ENCODE measurements around the gene EXOSC9. TPM values are rescaled to one million over a fixed set of nuclear protein-coding genes. Genes with fewer than 3 reads are reported as not detected.

EXOSC9 gene
- total RNA-seq, 1 experiment from 2014 or later = 69.1 TPM

GRCh38 chr4:121771869-121772268 lies 29.3 kb upstream of the EXOSC9 start:
- H4K91ac ChIP-seq (ENCODE audit: insufficient read length, low read depth, low read length) = no peak overlapping the region
- H2BK20ac ChIP-seq (ENCODE audit: low read depth, low read length, poor library complexity, severe bottlenecking) = no peak overlapping the region
- Mint-ChIP-seq H3K4me3 (no peak overlapping the region), H3K9me3 (no peaks in the 10 kb centered on the region), H3K27me3 (ENCODE audit: low read depth) (peaks cover 55% of the 10 kb centered on the region), H3K4me1 (peaks cover 10 to 11% of the 10 kb centered on the region in 2 experiments), H3K27ac (no peak overlapping the region), H3K36me3 (ENCODE audit: insufficient read depth in 1 of 3, low read depth in 3 of 3) (no peaks in the 10 kb centered on the region)
- no peaks in the 10 kb centered on the region for H3K9me3 ChIP-seq (ENCODE audit: control insufficient read depth, low read depth, low read length)
- H3K79me1 ChIP-seq (ENCODE audit: insufficient read depth, low read depth, low read length, poor library complexity, severe bottlenecking) = no peaks in the 10 kb centered on the region
- no peaks in the 10 kb centered on the region for H3K79me2 ChIP-seq (ENCODE audit: insufficient read depth, low read length)
- H3K14ac ChIP-seq (ENCODE audit: insufficient read depth, low read length) = no peak overlapping the region
- H2AK5ac ChIP-seq (ENCODE audit: insufficient read length, low read length) = no peak overlapping the region
- H3K27me3 ChIP-seq (ENCODE audit: insufficient read depth, low read length) = peaks cover 7% of the 10 kb centered on the region; the same call in 1 of the 2 replicates
- no peak overlapping the region for H3K4me2 ChIP-seq (ENCODE audit: insufficient read depth, insufficient read length, low read length)
- no peak overlapping the region for H3K27ac ChIP-seq (ENCODE audit: insufficient read length, low read depth, low read length)
- no peak overlapping the region for H3T11ph ChIP-seq (ENCODE audit: low read length)
- H2BK5ac ChIP-seq (ENCODE audit: insufficient read length, low read length) = no peak overlapping the region
- no peak overlapping the region for H4K8ac ChIP-seq (replicated peaks; ENCODE audit: insufficient read length, low read depth, low read length)
- H3K18ac ChIP-seq (ENCODE audit: insufficient read length, low read depth, low read length) = no peak overlapping the region
- DNase-seq = no peak
- no peak overlapping the region for H3K23ac ChIP-seq (ENCODE audit: insufficient read length, low read depth, low read length)
- no peak overlapping the region for H2BK120ac ChIP-seq (ENCODE audit: low read depth, low read length, poor library complexity, severe bottlenecking)
- H2BK12ac ChIP-seq (ENCODE audit: insufficient read length, low read depth, low read length) = no peak overlapping the region
- WGBS (ENCODE audit: extremely low coverage, insufficient read length, low lambda C conversion rate) = no CpG with 5 or more reads among the region's 1 CpG
- H2AFZ ChIP-seq (ENCODE audit: low read length) = no peak overlapping the region
- no peak overlapping the region for H3K56ac ChIP-seq (ENCODE audit: insufficient read length, low read depth, low read length)
- no peak overlapping the region for H3K4ac ChIP-seq (ENCODE audit: low read depth, low read length)
- H3K9ac ChIP-seq (ENCODE audit: extremely low read depth, insufficient read length, low read length) = no peak overlapping the region
- no peak overlapping the region for H4K5ac ChIP-seq (ENCODE audit: insufficient read length, low read depth, low read length)
- no peak overlapping the region for H2BK15ac ChIP-seq (ENCODE audit: low read depth, low read length)
- no peaks in the 10 kb centered on the region for H4K20me1 ChIP-seq (ENCODE audit: control insufficient read depth, insufficient read depth, insufficient read length)
- H3K23me2 ChIP-seq (ENCODE audit: insufficient read length, low read depth, low read length, poor library complexity, severe bottlenecking) = no peaks in the 10 kb centered on the region
- TF ChIP-seq, protein P1, sequence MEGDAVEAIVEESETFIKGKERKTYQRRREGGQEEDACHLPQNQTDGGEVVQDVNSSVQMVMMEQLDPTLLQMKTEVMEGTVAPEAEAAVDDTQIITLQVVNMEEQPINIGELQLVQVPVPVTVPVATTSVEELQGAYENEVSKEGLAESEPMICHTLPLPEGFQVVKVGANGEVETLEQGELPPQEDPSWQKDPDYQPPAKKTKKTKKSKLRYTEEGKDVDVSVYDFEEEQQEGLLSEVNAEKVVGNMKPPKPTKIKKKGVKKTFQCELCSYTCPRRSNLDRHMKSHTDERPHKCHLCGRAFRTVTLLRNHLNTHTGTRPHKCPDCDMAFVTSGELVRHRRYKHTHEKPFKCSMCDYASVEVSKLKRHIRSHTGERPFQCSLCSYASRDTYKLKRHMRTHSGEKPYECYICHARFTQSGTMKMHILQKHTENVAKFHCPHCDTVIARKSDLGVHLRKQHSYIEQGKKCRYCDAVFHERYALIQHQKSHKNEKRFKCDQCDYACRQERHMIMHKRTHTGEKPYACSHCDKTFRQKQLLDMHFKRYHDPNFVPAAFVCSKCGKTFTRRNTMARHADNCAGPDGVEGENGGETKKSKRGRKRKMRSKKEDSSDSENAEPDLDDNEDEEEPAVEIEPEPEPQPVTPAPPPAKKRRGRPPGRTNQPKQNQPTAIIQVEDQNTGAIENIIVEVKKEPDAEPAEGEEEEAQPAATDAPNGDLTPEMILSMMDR (conservative IDR thresholded peaks at IDR 0.05) = no peak
- no peaks in the 10 kb centered on the region for H3K4me1 ChIP-seq (ENCODE audit: insufficient read depth, low read length)

All from H9 (cell line).